ENCODE results near the gene FRRS1L.

DNA sequence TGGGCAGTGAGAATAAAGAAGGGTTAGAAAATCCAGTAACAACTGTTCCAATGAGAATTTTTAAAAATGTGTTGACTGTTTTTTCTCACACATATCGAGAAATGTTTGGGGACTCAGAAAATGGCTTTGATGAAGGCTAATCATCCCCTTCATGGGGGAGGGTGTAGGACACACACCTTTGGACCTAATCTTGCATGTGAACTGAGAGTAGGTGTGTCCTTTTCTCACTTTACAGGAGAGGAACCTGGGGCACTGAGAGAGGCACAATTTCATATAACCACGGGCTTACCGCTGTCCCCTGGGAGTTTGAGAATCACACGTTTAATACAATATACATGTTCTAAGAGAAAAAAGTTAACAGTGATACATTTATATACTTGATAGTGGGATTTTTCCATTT, 17.3 kb downstream of the FRRS1L start:
- TF ChIP-seq GATA3 (IDR thresholded peaks at IDR 0.05; ENCODE audit: low read depth, low read length), result no peak
- TF ChIP-seq GATA2 (IDR thresholded peaks at IDR 0.05; ENCODE audit: low read depth, low read length), result no peak
